OCI-LY1 (cell line): ENCODE data around the gene LSM4.

Source experiments
- H2AFZ ChIP-seq: fragments of 200-600 bp; sonication (generic), shearing (Covaris generic); 2 replicates; pipeline ENCODE4 v1.6.0; 2014; ENCODE audit warnings: antibody characterized with exemption, mild to moderate bottlenecking, low read length
- H3F3A ChIP-seq: fragments of 200-600 bp; sonication (generic), shearing (Covaris generic); 2 replicates; pipeline ENCODE4 v1.6.0; 2014; ENCODE audit warnings: mild to moderate bottlenecking, antibody characterized with exemption, low read length, moderate library complexity; ENCODE audit not compliant: insufficient read depth
- H3K27ac ChIP-seq: fragments of 200-600 bp; sonication (generic); 2 replicates; pipeline ENCODE4 v1.5.1; 2014; ENCODE audit warnings: low read length, mixed run types, mild to moderate bottlenecking, low read depth; ENCODE audit not compliant: poor library complexity, severe bottlenecking
- H3K27me3 ChIP-seq: fragments of 200-600 bp; sonication (generic); 2 replicates; pipeline ENCODE4 v1.6.0; 2014; ENCODE audit warnings: antibody characterized with exemption, mild to moderate bottlenecking, low read length, moderate library complexity; ENCODE audit not compliant: insufficient read depth
- H3K36me3 ChIP-seq: fragments of 200-600 bp; sonication (generic); 2 replicates; pipeline ENCODE4 v1.6.1; 2014; ENCODE audit warnings: mild to moderate bottlenecking, antibody characterized with exemption, low read length, moderate library complexity, mixed read lengths; ENCODE audit not compliant: insufficient read depth
- H3K4me1 ChIP-seq: fragments of 200-600 bp; sonication (generic); 2 replicates; pipeline ENCODE4 v1.5.1; 2014; ENCODE audit warnings: mild to moderate bottlenecking, low read length, moderate library complexity; ENCODE audit not compliant: insufficient read depth, severe bottlenecking
- H3K4me2 ChIP-seq: fragments of 200-600 bp; sonication (generic), shearing (Covaris generic); 2 replicates; pipeline ENCODE4 v1.6.1; 2014; ENCODE audit warnings: low read length
- H3K4me3 ChIP-seq: fragments of 200-600 bp; sonication (generic); 2 replicates; pipeline ENCODE4 v1.5.1; 2014; ENCODE audit warnings: low read length, low read depth, mild to moderate bottlenecking, mixed read lengths; ENCODE audit not compliant: poor library complexity, severe bottlenecking
- H3K79me2 ChIP-seq: fragments of 200-600 bp; shearing (Covaris generic); 2 replicates; pipeline ENCODE4 v1.6.1; 2016; ENCODE audit warnings: mixed run types, low read length, mixed read lengths; ENCODE audit not compliant: insufficient read depth
- H3K9ac ChIP-seq: fragments of 200-600 bp; sonication (generic), shearing (Covaris generic); 2 replicates; pipeline ENCODE4 v1.6.1; 2014; ENCODE audit warnings: mild to moderate bottlenecking, low read length, mixed read lengths
- H3K9me2 ChIP-seq: fragments of 200-600 bp; sonication (generic), shearing (Covaris generic); 2 replicates; pipeline ENCODE4 v1.6.1; 2014; ENCODE audit warnings: low read depth, mild to moderate bottlenecking, low read length, mixed read lengths
- H3K9me3 ChIP-seq: fragments of 200-600 bp; shearing (Covaris generic); 2 replicates; pipeline ENCODE4 v1.6.1; 2014; ENCODE audit warnings: low read length, mixed read lengths
- H4K20me1 ChIP-seq: fragments of 200-600 bp; sonication (generic), shearing (Covaris generic); 2 replicates; pipeline ENCODE4 v1.6.0; 2016; ENCODE audit warnings: mild to moderate bottlenecking, low read length; ENCODE audit not compliant: insufficient read depth
- EZH2 ChIP-seq: fragments of 200-600 bp; sonication (generic), shearing (Covaris generic); IDR thresholded peaks from 2 replicates; pipeline ENCODE4 v1.8.0; 2017; ENCODE audit warnings: borderline replicate concordance, mixed run types, mild to moderate bottlenecking, antibody characterized with exemption, low read length, moderate library complexity, mixed read lengths
- TF ChIP-seq, protein P1 (sequence below): fragments of 200-600 bp; sonication (generic), shearing (Covaris generic); IDR thresholded peaks from 2 replicates; pipeline ENCODE4 v1.5.1; 2017; ENCODE audit warnings: mild to moderate bottlenecking, antibody characterized with exemption, low read length, moderate library complexity, mixed read lengths

Gene LSM4

DNA sequence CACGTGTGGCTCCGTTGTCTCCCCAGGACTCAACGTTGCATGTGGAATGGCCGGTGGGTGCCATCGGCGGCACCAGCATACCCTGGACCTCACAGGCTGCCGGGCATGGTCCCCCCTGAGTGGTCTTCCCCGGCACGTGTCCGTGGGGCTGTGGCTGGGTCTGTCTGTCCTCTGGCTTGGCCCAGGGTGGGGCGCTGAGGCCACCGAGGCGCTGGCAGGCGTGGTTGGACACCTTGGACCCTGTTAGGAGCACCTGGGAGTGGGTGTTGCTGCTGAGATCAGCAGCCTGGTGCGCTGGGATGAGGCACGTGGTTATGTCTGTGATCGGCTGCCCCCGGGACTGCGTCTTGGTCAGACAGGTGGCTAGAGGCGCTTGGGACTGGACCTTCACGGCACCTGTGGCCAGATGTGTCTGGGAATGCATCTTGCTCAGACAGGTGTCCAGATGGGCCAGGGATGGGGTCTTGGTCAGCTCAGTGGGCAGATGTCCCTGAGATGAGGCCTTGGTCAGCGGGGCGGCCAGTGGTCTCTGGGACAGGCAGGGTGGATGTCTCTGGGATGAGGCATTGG, 57.8 kb downstream of the LSM4 start:
- Histone ChIP-seq H3K4me3 (no peak overlapping the region), H3K27ac (no peak overlapping the region), H3K27me3 (no peaks in the 10 kb centered on the region; the same call in 1 of the 2 replicates), H2AFZ (no peak overlapping the region), H3K4me2 (no peak overlapping the region), H4K20me1 (no peaks in the 10 kb centered on the region), H3K4me1 (no peaks in the 10 kb centered on the region), H3K9ac (no peak overlapping the region), H3K79me2 (no peaks in the 10 kb centered on the region), H3K36me3 (no peaks in the 10 kb centered on the region), H3F3A (no peaks in the 10 kb centered on the region), H3K9me3 (no peaks in the 10 kb centered on the region), H3K9me2 (no peaks in the 10 kb centered on the region)
- no peak for TF ChIP-seq EZH2
- TF ChIP-seq, protein P1, sequence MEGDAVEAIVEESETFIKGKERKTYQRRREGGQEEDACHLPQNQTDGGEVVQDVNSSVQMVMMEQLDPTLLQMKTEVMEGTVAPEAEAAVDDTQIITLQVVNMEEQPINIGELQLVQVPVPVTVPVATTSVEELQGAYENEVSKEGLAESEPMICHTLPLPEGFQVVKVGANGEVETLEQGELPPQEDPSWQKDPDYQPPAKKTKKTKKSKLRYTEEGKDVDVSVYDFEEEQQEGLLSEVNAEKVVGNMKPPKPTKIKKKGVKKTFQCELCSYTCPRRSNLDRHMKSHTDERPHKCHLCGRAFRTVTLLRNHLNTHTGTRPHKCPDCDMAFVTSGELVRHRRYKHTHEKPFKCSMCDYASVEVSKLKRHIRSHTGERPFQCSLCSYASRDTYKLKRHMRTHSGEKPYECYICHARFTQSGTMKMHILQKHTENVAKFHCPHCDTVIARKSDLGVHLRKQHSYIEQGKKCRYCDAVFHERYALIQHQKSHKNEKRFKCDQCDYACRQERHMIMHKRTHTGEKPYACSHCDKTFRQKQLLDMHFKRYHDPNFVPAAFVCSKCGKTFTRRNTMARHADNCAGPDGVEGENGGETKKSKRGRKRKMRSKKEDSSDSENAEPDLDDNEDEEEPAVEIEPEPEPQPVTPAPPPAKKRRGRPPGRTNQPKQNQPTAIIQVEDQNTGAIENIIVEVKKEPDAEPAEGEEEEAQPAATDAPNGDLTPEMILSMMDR, result no peak

DNA sequence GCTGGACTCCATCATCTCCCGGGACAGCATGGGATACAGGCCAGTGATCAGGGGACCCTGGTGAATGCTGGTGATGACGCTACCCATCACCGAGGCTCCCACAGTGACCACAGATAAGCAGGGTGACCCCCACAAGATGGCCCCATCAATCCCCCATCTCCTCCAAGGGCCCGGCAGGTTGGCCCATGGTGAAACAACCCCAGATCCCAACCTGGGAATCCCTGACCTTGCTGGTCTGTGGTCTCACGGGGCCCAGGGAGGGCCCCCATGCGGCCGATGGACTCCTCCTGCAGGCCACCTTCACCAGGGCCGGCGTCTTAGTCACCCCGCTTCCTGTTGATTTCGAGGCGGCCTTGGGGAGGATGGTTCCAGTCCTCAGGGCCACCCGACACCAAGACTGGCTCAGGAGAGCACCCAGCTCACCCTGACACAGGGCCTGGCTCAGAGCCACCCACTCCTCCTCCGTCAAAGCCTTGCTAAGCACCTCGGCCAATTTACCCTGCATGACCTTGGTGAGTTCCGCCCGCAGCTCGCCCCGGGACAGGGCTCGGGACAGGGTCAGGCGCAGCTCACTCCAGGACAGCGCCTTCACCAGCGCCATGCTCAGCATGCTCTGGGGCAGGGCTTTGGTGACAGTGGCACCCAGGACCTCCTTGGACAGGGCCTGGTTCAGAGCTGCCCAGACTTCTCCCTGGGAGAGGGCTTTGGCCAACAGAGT, 58.6 kb downstream of the LSM4 start:
- H3K36me3 ChIP-seq, result no peaks in the 10 kb centered on the region
- H3K9me2 ChIP-seq, result no peaks in the 10 kb centered on the region
- H4K20me1 ChIP-seq, result no peaks in the 10 kb centered on the region
- no peak overlapping the region for H2AFZ ChIP-seq
- no peaks in the 10 kb centered on the region for H3F3A ChIP-seq
- TF ChIP-seq, protein P1, result no peak
- TF ChIP-seq EZH2, result no peak
- no peak overlapping the region for H3K9ac ChIP-seq
- no peaks in the 10 kb centered on the region; the same call in 1 of the 2 replicates for H3K27me3 ChIP-seq
- no peak overlapping the region for H3K4me2 ChIP-seq
- H3K27ac ChIP-seq, result no peak overlapping the region
- H3K4me1 ChIP-seq, result no peaks in the 10 kb centered on the region
- H3K9me3 ChIP-seq, result no peaks in the 10 kb centered on the region
- H3K79me2 ChIP-seq, result no peaks in the 10 kb centered on the region
- H3K4me3 ChIP-seq, result no peak overlapping the region

DNA sequence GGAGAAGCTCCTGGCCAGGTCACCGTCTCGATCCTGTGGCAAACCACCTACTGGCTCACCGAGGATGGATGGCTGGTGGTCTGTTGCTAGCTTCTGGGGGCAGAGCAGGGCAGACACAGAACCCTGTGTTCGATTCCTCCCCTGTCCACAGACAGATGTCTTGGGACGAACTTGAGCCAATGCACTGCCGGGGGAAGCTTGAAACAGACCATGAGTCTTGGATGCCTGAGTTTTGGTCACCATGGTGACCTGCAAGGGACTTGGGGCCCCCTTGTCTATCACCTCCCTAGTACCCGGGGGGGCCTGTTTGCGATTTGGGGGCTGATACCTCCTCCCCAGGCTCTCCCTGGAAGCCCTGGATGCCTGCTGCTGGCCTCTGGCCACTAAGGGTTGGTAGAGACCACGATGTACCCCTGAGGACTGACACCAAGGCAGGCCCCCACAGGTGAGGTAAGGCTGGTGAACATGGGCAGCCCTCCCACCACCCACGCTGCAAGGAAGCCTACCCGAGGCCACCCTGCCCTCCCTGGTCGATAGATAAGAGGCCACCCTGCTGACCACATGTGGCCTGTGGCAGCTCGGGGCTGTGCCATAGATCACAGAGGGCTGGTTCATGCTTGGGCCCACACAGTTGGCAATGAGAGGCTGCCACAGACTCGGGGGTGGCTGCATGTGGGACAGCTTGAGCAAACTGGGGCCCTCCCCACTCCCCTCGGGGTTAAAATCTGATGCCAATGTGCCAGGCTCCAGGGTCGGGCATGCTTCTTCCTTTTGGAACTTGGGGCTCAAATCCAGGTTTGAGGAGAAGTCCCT, 59.3 kb downstream of the LSM4 start:
- Histone ChIP-seq H3K79me2 (no peaks in the 10 kb centered on the region), H3K36me3 (no peaks in the 10 kb centered on the region), H3K4me1 (no peaks in the 10 kb centered on the region), H3F3A (no peaks in the 10 kb centered on the region), H3K4me2 (no peak overlapping the region), H3K27ac (no peak overlapping the region), H3K9me2 (no peaks in the 10 kb centered on the region), H2AFZ (no peak overlapping the region), H3K27me3 (no peaks in the 10 kb centered on the region; the same call in 1 of the 2 replicates), H3K4me3 (no peak overlapping the region), H4K20me1 (no peaks in the 10 kb centered on the region), H3K9ac (no peak overlapping the region), H3K9me3 (no peaks in the 10 kb centered on the region)
- TF ChIP-seq EZH2, result no peak
- TF ChIP-seq, protein P1, result no peak
